Ishikawa (cell line): ENCODE measurements around the gene NOSIP.

Experiments
- CEBPB ChIP-seq: IDR thresholded peaks from 2 replicates; pipeline ENCODE4 v1.6.1; 2012
- ZBTB7A ChIP-seq: IDR thresholded peaks from 2 replicates; pipeline ENCODE4 v1.6.1; 2012; ENCODE audit warnings: low read depth
- TF ChIP-seq, protein P1 (sequence below): IDR thresholded peaks from 2 replicates; pipeline ENCODE4 v1.6.1; 2012; ENCODE audit warnings: low read depth, mild to moderate bottlenecking

DNA sequence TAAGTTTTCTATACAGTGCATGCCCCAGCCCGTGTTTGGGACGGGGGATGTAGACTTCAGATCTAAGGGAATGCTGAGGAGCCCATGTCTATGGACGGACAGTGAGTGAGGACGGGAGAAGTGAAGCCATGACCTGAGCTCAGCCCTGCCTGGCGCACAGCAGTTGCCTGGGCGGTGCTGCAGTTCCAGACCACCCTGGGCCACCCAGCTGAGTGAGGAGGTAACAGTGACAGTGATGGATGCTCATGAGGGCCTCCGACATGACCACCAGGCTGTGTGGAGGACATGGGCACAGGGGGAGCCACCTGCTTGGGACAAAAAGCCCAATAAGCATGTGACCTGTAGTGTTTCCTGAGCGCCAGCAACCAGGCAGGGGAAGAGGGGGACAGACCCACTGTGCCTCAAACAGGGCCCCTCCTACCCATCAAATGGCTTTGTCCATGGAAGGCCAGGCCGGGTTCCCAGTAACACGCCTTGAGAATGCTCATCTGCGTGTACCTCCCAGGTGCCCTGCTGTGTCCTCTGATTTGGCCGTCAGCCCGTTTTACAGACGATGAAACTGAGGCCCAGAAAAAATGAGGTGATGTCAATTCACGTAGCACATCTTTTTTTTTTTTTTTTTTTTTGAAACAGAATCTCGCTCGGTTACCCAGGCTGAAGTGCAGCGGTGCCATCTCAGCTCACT, 22.6 kb downstream of the NOSIP start:
- TF ChIP-seq ZBTB7A (no peak), CEBPB (no peak)
- TF ChIP-seq, protein P1, sequence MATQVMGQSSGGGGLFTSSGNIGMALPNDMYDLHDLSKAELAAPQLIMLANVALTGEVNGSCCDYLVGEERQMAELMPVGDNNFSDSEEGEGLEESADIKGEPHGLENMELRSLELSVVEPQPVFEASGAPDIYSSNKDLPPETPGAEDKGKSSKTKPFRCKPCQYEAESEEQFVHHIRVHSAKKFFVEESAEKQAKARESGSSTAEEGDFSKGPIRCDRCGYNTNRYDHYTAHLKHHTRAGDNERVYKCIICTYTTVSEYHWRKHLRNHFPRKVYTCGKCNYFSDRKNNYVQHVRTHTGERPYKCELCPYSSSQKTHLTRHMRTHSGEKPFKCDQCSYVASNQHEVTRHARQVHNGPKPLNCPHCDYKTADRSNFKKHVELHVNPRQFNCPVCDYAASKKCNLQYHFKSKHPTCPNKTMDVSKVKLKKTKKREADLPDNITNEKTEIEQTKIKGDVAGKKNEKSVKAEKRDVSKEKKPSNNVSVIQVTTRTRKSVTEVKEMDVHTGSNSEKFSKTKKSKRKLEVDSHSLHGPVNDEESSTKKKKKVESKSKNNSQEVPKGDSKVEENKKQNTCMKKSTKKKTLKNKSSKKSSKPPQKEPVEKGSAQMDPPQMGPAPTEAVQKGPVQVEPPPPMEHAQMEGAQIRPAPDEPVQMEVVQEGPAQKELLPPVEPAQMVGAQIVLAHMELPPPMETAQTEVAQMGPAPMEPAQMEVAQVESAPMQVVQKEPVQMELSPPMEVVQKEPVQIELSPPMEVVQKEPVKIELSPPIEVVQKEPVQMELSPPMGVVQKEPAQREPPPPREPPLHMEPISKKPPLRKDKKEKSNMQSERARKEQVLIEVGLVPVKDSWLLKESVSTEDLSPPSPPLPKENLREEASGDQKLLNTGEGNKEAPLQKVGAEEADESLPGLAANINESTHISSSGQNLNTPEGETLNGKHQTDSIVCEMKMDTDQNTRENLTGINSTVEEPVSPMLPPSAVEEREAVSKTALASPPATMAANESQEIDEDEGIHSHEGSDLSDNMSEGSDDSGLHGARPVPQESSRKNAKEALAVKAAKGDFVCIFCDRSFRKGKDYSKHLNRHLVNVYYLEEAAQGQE, result no peak
